CD8-positive, alpha-beta memory T cell (primary cell): ENCODE measurements around the gene PDIK1L. TPM values are rescaled to one million over a fixed set of nuclear protein-coding genes. Genes with fewer than 3 reads are reported as not detected.
"Not testable (repeated sequence)": the region's sequence is repeated elsewhere in the genome, so short reads cannot be mapped to it uniquely, and the experiment has no call there.

Source experiments
- CTCF ChIA-PET: fragments of 350-600 bp; sonication (Branson Sonifier 250); formaldehyde crosslinking; loops from one replicate; lab custom pipeline; 2021; ENCODE audit warnings: antibody characterized with exemption; lab: Charles Lee
- POLR2A ChIA-PET: fragments of 350-600 bp; sonication (Branson Sonifier 250); formaldehyde crosslinking; loops from one replicate; lab custom pipeline; 2021; ENCODE audit warnings: antibody characterized with exemption; lab: Charles Lee
- DNase-seq, 5 donors: peaks; one replicate each; pipeline versions ENCODE4 v3.0.0 to v3.0.0-alpha.2; 2020 to 2022; ENCODE audit warnings: mixed read lengths in 1 of 5
- H3K27ac ChIP-seq: one replicate; pipeline ENCODE4 v1.7.0; 2013; ENCODE audit warnings: low read depth, mild to moderate bottlenecking, low read length, moderate library complexity
- H3K27me3 ChIP-seq: 2 replicates; pipeline ENCODE4 v1.7.0; 2013; ENCODE audit warnings: low read length, mild to moderate bottlenecking; ENCODE audit not compliant: insufficient read depth, poor library complexity, severe bottlenecking
- H3K36me3 ChIP-seq: 2 replicates; pipeline ENCODE4 v1.7.0; 2013; ENCODE audit warnings: mild to moderate bottlenecking, low read length, moderate library complexity; ENCODE audit not compliant: insufficient read depth
- H3K4me1 ChIP-seq: 2 replicates; pipeline ENCODE4 v1.7.0; 2013; ENCODE audit warnings: mild to moderate bottlenecking, low read length, moderate library complexity; ENCODE audit not compliant: insufficient read depth
- H3K4me3 ChIP-seq: 2 replicates; pipeline ENCODE4 v1.7.0; 2013; ENCODE audit warnings: mild to moderate bottlenecking, low read length
- H3K9me3 ChIP-seq: 2 replicates; pipeline ENCODE4 v1.7.0; 2013; ENCODE audit warnings: mild to moderate bottlenecking, low read length
- H3K27ac Mint-ChIP-seq, 8 donors: one replicate each; pipeline ENCODE4 v1.8.0; 2020 to 2021; ENCODE audit warnings: mixed read lengths in 8 of 8, mild to moderate bottlenecking in 6 of 8, inconsistent platforms in 3 of 8, moderate library complexity in 3 of 8
- H3K27me3 Mint-ChIP-seq, 2 donors: one replicate each; pipeline ENCODE4 v1.8.0; 2020 to 2021; ENCODE audit warnings: mixed read lengths in 2 of 2, mild to moderate bottlenecking in 1 of 2, moderate library complexity in 1 of 2
- H3K36me3 Mint-ChIP-seq, 3 donors: one replicate each; pipeline ENCODE4 v1.8.0; 2020 to 2021; ENCODE audit warnings: mixed read lengths in 3 of 3, inconsistent platforms in 1 of 3, mild to moderate bottlenecking in 1 of 3
- H3K4me1 Mint-ChIP-seq, 3 donors: one replicate each; pipeline ENCODE4 v1.8.0; 2020 to 2021; ENCODE audit warnings: mixed read lengths in 3 of 3, inconsistent platforms in 1 of 3, mild to moderate bottlenecking in 1 of 3
- H3K4me3 Mint-ChIP-seq, 7 donors: one replicate each; pipeline ENCODE4 v1.8.0; 2020 to 2021; ENCODE audit warnings: mixed read lengths in 7 of 7, mild to moderate bottlenecking in 6 of 7, moderate library complexity in 4 of 7, inconsistent platforms in 2 of 7
- H3K9me3 Mint-ChIP-seq, 5 donors: one replicate each; pipeline ENCODE4 v1.8.0; 2020 to 2022; ENCODE audit warnings: mixed read lengths in 5 of 5, mild to moderate bottlenecking in 3 of 5, moderate library complexity in 2 of 5, inconsistent platforms in 1 of 5
- polyA plus RNA-seq: library from polyadenylated mRNA; unstranded; fragments of 300-500 nt; fragmentation: Illumina TruSeq; gene quantifications from one replicate; pipeline ENCODE4 v1.2.3, GENCODE V29; 2021
- total RNA-seq, 2 experiments: library from RNA; stranded (reverse); gene quantifications; one replicate each; pipeline ENCODE4 v1.2.3, GENCODE V29; 2021

PDIK1L gene
- total and polyA plus RNA-seq, 3 experiments from 2014 or later: 4.2 to 14.6 (median 14.5) TPM

- no peak for DNase-seq
- no peak overlapping the region for H3K4me3 ChIP-seq
- no peaks in the 10 kb centered on the region for H3K9me3 ChIP-seq
- Mint-ChIP-seq H3K4me3 (no peak overlapping the region), H3K27me3 (peaks cover 8 to 12% of the 10 kb centered on the region in 2 donors), H3K36me3 (no peaks in the 10 kb centered on the region), H3K9me3 (no peaks in the 10 kb centered on the region), H3K4me1 (peaks cover 4 to 5% (median 5%) of the 10 kb centered on the region in 3 donors), H3K27ac (no peak overlapping the region)
- CTCF ChIA-PET: interaction anchor here (1.0 to 5.2 kb wide), 5 partner anchors 21 to 132 kb away, joined by 3 to 95 read pairs (median 3); partner anchors contain the start of gene CEP85
- H3K36me3 ChIP-seq: no peaks in the 10 kb centered on the region
- H3K27me3 ChIP-seq: no peaks in the 10 kb centered on the region
- H3K4me1 ChIP-seq: no peaks in the 10 kb centered on the region
- POLR2A ChIA-PET: interaction anchor here (0.5 kb wide), 1 partner anchor 353 kb away, joined by 3 read pairs; no protein-coding TSS in a partner anchor
- H3K27ac ChIP-seq: no peak overlapping the region
These were observed 9.5 kb upstream of the PDIK1L start for GRCh38 chr1:26102119-26102518.

- POLR2A ChIA-PET: no interaction called here
- H3K27me3 ChIP-seq: no peaks in the 10 kb centered on the region
- CTCF ChIA-PET: interaction anchor here (1.0 to 5.2 kb wide), 6 partner anchors 25 to 131 kb away, joined by 3 to 95 read pairs (median 5); partner anchors contain the start of genes CEP85 and ZNF593
- H3K27ac ChIP-seq: no peak overlapping the region
- H3K4me1 Mint-ChIP-seq: peaks cover 4 to 5% (median 5%) of the 10 kb centered on the region in 3 donors
- H3K4me3 ChIP-seq: no peak overlapping the region
- H3K27ac Mint-ChIP-seq: no peak overlapping the region
- no peaks in the 10 kb centered on the region for H3K9me3 Mint-ChIP-seq
- H3K4me1 ChIP-seq: no peaks in the 10 kb centered on the region
- no peaks in the 10 kb centered on the region for H3K36me3 ChIP-seq
- H3K36me3 Mint-ChIP-seq: no peaks in the 10 kb centered on the region
- DNase-seq: no peak
- H3K9me3 ChIP-seq: no peaks in the 10 kb centered on the region
- H3K4me3 Mint-ChIP-seq: no peak overlapping the region
- peaks cover 8 to 12% of the 10 kb centered on the region in 2 donors for H3K27me3 Mint-ChIP-seq
These were observed 9.1 kb upstream of the PDIK1L start for GRCh38 chr1:26102526-26102925.

- H3K27me3 Mint-ChIP-seq: peaks cover 5 to 12% of the 10 kb centered on the region in 2 donors
- H3K9me3 Mint-ChIP-seq, H3K27ac ChIP-seq, DNase-seq, H3K36me3 Mint-ChIP-seq, POLR2A ChIA-PET, H3K4me3 ChIP-seq, H3K9me3 ChIP-seq, H3K27me3 ChIP-seq, H3K4me1 ChIP-seq, H3K36me3 ChIP-seq: not testable (repeated sequence)
- peak overlapping the region in 1 of 8 donors; percentile 73 for H3K27ac Mint-ChIP-seq
- H3K4me3 Mint-ChIP-seq: peak overlapping the region in 1 of 7 donors; percentile 44
- CTCF ChIA-PET: interaction anchor here (1.0 to 10.0 kb wide), 2 partner anchors 22 to 40 kb away, joined by 4 to 122 read pairs; no protein-coding TSS in a partner anchor
- H3K4me1 Mint-ChIP-seq: peaks cover 5 to 10% (median 8%) of the 10 kb centered on the region in 3 donors
These were observed 6.4 kb upstream of the PDIK1L start for GRCh38 chr1:26105226-26105548.

GRCh38 chr1:26109229-26110164 lies 2.1 kb upstream of the PDIK1L start:
- H3K27ac Mint-ChIP-seq: peak overlapping the region in 7 of 8 donors; percentile 11 to 94 (median 71)
- peak overlapping the region; percentile 64 for H3K27ac ChIP-seq
- POLR2A ChIA-PET: no interaction called here

GRCh38 chr1:26110731-26111529 lies 694 bp upstream of the PDIK1L start:
- Mint-ChIP-seq H3K36me3 (peaks cover 0 to 24% (median 5%) of the 10 kb centered on the region in 3 donors), H3K27ac (peak overlapping the region; percentile 71 to 94 (median 76)), H3K4me3 (peak overlapping the region; percentile 90 to 97 (median 93)), H3K27me3 (no peaks in the 10 kb centered on the region), H3K4me1 (peaks cover 22 to 38% (median 36%) of the 10 kb centered on the region in 3 donors), H3K9me3 (no peaks in the 10 kb centered on the region)
- ChIA-PET CTCF (interaction anchor here (1.7 to 10.0 kb wide), 2 partner anchors 34 to 59 kb away, joined by 4 to 122 read pairs; partner anchors contain the start of gene ZNF593), POLR2A (interaction anchor here (0.8 to 1.6 kb wide), 7 partner anchors 12 to 878 kb away, joined by 3 to 24 read pairs (median 4); partner anchors contain the start of genes CEP85 and SYF2)
- Histone ChIP-seq H3K36me3 (peaks cover 15% of the 10 kb centered on the region), H3K27ac (peak overlapping the region; percentile 64), H3K4me3 (peak overlapping the region; percentile 55), H3K4me1 (peaks cover 26% of the 10 kb centered on the region), H3K27me3 (no peaks in the 10 kb centered on the region), H3K9me3 (no peaks in the 10 kb centered on the region)
- DNase-seq: peak; percentile 72 to 84 (median 72)

More at GRCh38 chr1:26109229-26110164, 2.1 kb upstream of the PDIK1L start:
- Mint-ChIP-seq H3K9me3 (no peaks in the 10 kb centered on the region), H3K27me3 (peaks cover 0 to 3% of the 10 kb centered on the region in 2 donors), H3K4me1 (peaks cover 26 to 38% (median 35%) of the 10 kb centered on the region in 3 donors), H3K36me3 (peaks cover 0 to 14% (median 3%) of the 10 kb centered on the region in 3 donors), H3K4me3 (peak overlapping the region; percentile 25 to 97 (median 93))
- Histone ChIP-seq H3K27me3 (no peaks in the 10 kb centered on the region), H3K4me1 (peaks cover 25% of the 10 kb centered on the region), H3K9me3 (no peaks in the 10 kb centered on the region), H3K36me3 (peaks cover 7% of the 10 kb centered on the region), H3K4me3 (no peak overlapping the region)
- DNase-seq: no peak
- CTCF ChIA-PET: interaction anchor here (0.9 to 10.0 kb wide), 4 partner anchors 17 to 125 kb away, joined by 3 to 122 read pairs (median 4); partner anchors contain the start of genes CEP85 and ZNF593

- Histone ChIP-seq H3K4me3 (peak overlapping the region; percentile 89), H3K27me3 (no peaks in the 10 kb centered on the region), H3K9me3 (no peaks in the 10 kb centered on the region), H3K4me1 (peaks cover 26% of the 10 kb centered on the region), H3K36me3 (peaks cover 15% of the 10 kb centered on the region), H3K27ac (peak overlapping the region; percentile 85)
- DNase-seq: no peak
- Mint-ChIP-seq H3K4me3 (peak overlapping the region; percentile 85 to 97 (median 92)), H3K27ac (peak overlapping the region; percentile 42 to 94 (median 84)), H3K27me3 (no peaks in the 10 kb centered on the region), H3K36me3 (peaks cover 0 to 34% (median 5%) of the 10 kb centered on the region in 3 donors), H3K9me3 (no peaks in the 10 kb centered on the region), H3K4me1 (peaks cover 22 to 41% (median 36%) of the 10 kb centered on the region in 3 donors)
- CTCF ChIA-PET: interaction anchor here (1.2 to 10.0 kb wide), 5 partner anchors 9 to 121 kb away, joined by 4 to 122 read pairs (median 5); partner anchors contain the start of genes CEP85 and ZNF593
- POLR2A ChIA-PET: interaction anchor here (1.4 to 1.7 kb wide), 2 partner anchors 15 to 880 kb away, joined by 4 to 9 read pairs; partner anchors contain the start of gene SYF2
These were observed 767 bp downstream of the PDIK1L start for GRCh38 chr1:26112407-26112775.
